Mesangial cell (primary cell): ENCODE results near the gene PFKFB2. TPM values are rescaled to one million over a fixed set of nuclear protein-coding genes. Genes with fewer than 3 reads are reported as not detected.

Experiments
- total RNA-seq: library from RNA; depleted of rRNA; stranded (reverse); fragments of >200 nt; gene quantifications from 2 replicates; pipeline ENCODE4 v1.2.3, GENCODE V29; 2015

PFKFB2 gene
- 2.6 and 7.2 TPM in 2 replicates for total RNA-seq

GRCh38 chr1:207052911-207053769 lies at the start of gene PFKFB2:
Gene PFKFB2, plus strand, starts transcription at chr1:207053275. Its CDS starts 1,443 bp downstream, at chr1:207054718.

GRCh38 chr1:207032528-207033017 lies 20.5 kb upstream of the PFKFB2 start, which contains the start of gene C1orf116:
Gene C1orf116, minus strand, starts transcription at chr1:207032756. Its CDS starts 5,158 bp downstream, at chr1:207027598.

GRCh38 chr1:207051191-207051943 lies 1.7 kb upstream of the PFKFB2 start, which contains the start of gene YOD1:
Gene YOD1, minus strand, starts transcription at chr1:207051208. Its CDS starts 178 bp downstream, at chr1:207051030.

GRCh38 chr1:207088701-207089626 lies 35.9 kb downstream of the PFKFB2 start, which contains the start of gene C4BPB:
Gene C4BPB, plus strand, starts transcription at chr1:207088860. Its CDS starts 672 bp downstream, at chr1:207089532.

GRCh38 chr1:207103892-207104373 lies 50.9 kb downstream of the PFKFB2 start, which contains the start of gene C4BPA:
Gene C4BPA, plus strand, starts transcription at chr1:207104233. Its CDS starts 8,793 bp downstream, at chr1:207113026.

Other genes starting within 250 kb of the PFKFB2 start
- not detected in 2 replicates for gene IL20, start 187.7 kb upstream of the PFKFB2 start, total RNA-seq
- gene IL24, start 155.8 kb upstream of the PFKFB2 start, total RNA-seq, result not detected in 2 replicates
- not detected in 2 replicates for gene FCMR, start 131.3 kb upstream of the PFKFB2 start, total RNA-seq
- gene PIGR, start 106.8 kb upstream of the PFKFB2 start, total RNA-seq, result under 0.01 TPM in 2 replicates
- not detected in 2 replicates for gene FCAMR, start 82.8 kb upstream of the PFKFB2 start, total RNA-seq
- gene C1orf116, start 20.5 kb upstream of the PFKFB2 start, total RNA-seq, result 1.3 and 2.4 TPM in 2 replicates
- gene YOD1, start 2.1 kb upstream of the PFKFB2 start, total RNA-seq, result 4.1 and 4.6 TPM in 2 replicates
- not detected in 2 replicates for gene C4BPB, start 35.6 kb downstream of the PFKFB2 start, total RNA-seq
- under 0.01 TPM in 1 of 2 replicates, not detected in the other for gene C4BPA, start 51.0 kb downstream of the PFKFB2 start, total RNA-seq